ENCODE results near the gene FBXW11. TPM values are rescaled to one million over a fixed set of nuclear protein-coding genes. Genes with fewer than 3 reads are reported as not detected.

FBXW11 gene
- total and polyA plus RNA-seq, 2 of the 8 experiments (the other 6 are each of a cell fraction or from before 2014, with no cell fraction given): 45.0 to 75.6 TPM

- no peak for FAIRE-seq
- no peak for TF ChIP-seq CTCF (IDR thresholded peaks at IDR 0.05; ENCODE audit: control extremely low read depth in 1 of 3, insufficient read depth in 1 of 3, low read depth in 1 of 3, low read length in 3 of 3)
- TF ChIP-seq USF2 (IDR thresholded peaks at IDR 0.05; ENCODE audit: low read length): no peak
- no peak for TF ChIP-seq EGR1 (IDR thresholded peaks at IDR 0.05; ENCODE audit: borderline replicate concordance, low read depth, low read length)
- no peak for TF ChIP-seq RFX5 (IDR thresholded peaks at IDR 0.05; ENCODE audit: borderline replicate concordance, low read depth, low read length)
- TF ChIP-seq MAFK (IDR thresholded peaks at IDR 0.05; ENCODE audit: low read depth, low read length): no peak
- TF ChIP-seq RBBP5 (IDR thresholded peaks at IDR 0.05; ENCODE audit: borderline replicate concordance, low read depth, low read length): no peak
- no peak for TF ChIP-seq JUND (IDR thresholded peaks at IDR 0.05; ENCODE audit: low read length)
- no peak for TF ChIP-seq FOSL1 (IDR thresholded peaks at IDR 0.05; ENCODE audit: insufficient read depth, low read depth, low read length)
- no peak for TF ChIP-seq SRF (IDR thresholded peaks at IDR 0.05; ENCODE audit: low read depth, low read length)
These were observed 192.5 kb downstream of the FBXW11 start for GRCh38 chr5:171813813-171814490.

More at GRCh38 chr5:171813813-171814490, 192.5 kb downstream of the FBXW11 start:
- Histone ChIP-seq H2BK5ac (ENCODE audit: low read depth, low read length) (no peak overlapping the region), H3K79me2 (ENCODE audit: control insufficient read depth in 1 of 2, insufficient read depth in 2 of 2, low read length in 2 of 2) (no peaks in the 10 kb centered on the region), H2AK5ac (ENCODE audit: low read depth, low read length) (no peak overlapping the region), H3K9me3 (ENCODE audit: insufficient read depth in 2 of 2, low read depth in 1 of 2, low read length in 1 of 2) (no peaks in the 10 kb centered on the region; a peak in 1 of 4 replicates), H4K91ac (replicated peaks; ENCODE audit: insufficient read length, low read length) (no peak overlapping the region), H3K23me2 (ENCODE audit: low read depth, low read length) (no peaks in the 10 kb centered on the region), H3K36me3 (ENCODE audit: control insufficient read depth in 2 of 4, insufficient read depth in 4 of 4, low read length in 3 of 4) (no peaks in the 10 kb centered on the region), H3K4me2 (ENCODE audit: insufficient read depth in 1 of 2, low read depth in 2 of 2, low read length in 2 of 2) (no peak overlapping the region), H4K8ac (ENCODE audit: extremely low read depth, insufficient read depth, low read length) (no peak overlapping the region), H3K27me3 (replicated peaks in 1 of 4; ENCODE audit: control insufficient read depth in 3 of 4, extremely low read depth in 1 of 4, insufficient read depth in 3 of 4, low read length in 3 of 4) (peaks cover 0 to 3% (median 0%) of the 10 kb centered on the region in 4 experiments; a peak in 2 of 7 replicates), H3K14ac (ENCODE audit: insufficient read length) (no peak overlapping the region), H3K4me3 (ENCODE audit: extremely low read depth in 1 of 4, insufficient read depth in 2 of 4, low read depth in 3 of 4, low read length in 4 of 4) (no peak overlapping the region), H3K23ac (ENCODE audit: insufficient read length) (no peak overlapping the region), H3K4ac (replicated peaks; ENCODE audit: insufficient read length, low read depth, low read length) (no peak overlapping the region), H3K56ac (replicated peaks; ENCODE audit: insufficient read length, low read depth, low read length) (no peak overlapping the region), H3K9ac (replicated peaks in 1 of 4; ENCODE audit: extremely low read depth in 1 of 4, low read depth in 3 of 4, low read length in 3 of 4) (no peak overlapping the region), H2AFZ (ENCODE audit: low read length) (no peak overlapping the region), H3K79me1 (ENCODE audit: low read depth, low read length) (no peaks in the 10 kb centered on the region), H2BK12ac (ENCODE audit: low read depth, low read length) (no peak overlapping the region), H2BK120ac (replicated peaks; ENCODE audit: low read depth, low read length) (no peak overlapping the region), H4K5ac (ENCODE audit: insufficient read length, low read depth, low read length) (no peak overlapping the region), H3K18ac (ENCODE audit: extremely low read depth, low read length) (no peak overlapping the region), H2BK15ac (ENCODE audit: low read length) (no peak overlapping the region), H3K27ac (ENCODE audit: low read depth, low read length) (no peak overlapping the region), H3K4me1 (replicated peaks in 1 of 4; ENCODE audit: control insufficient read depth in 3 of 4, insufficient read depth in 4 of 4, low read length in 3 of 4) (no peaks in the 10 kb centered on the region), H4K20me1 (replicated peaks in 1 of 2; ENCODE audit: control insufficient read depth in 1 of 2, insufficient read depth in 2 of 2, low read length in 2 of 2) (no peaks in the 10 kb centered on the region), H2BK20ac (ENCODE audit: low read length) (no peak overlapping the region)
- ChIA-PET POLR2A (ENCODE audit: partially characterized antibody) (no interaction called here), CTCF (ENCODE audit: partially characterized antibody) (interaction anchor here (0.8 to 1.0 kb wide), 2 partner anchors 36 to 133 kb away, joined by 3 to 4 read pairs; no protein-coding TSS in a partner anchor)
- no peak for DNase-seq (ENCODE audit: low read depth in 1 of 2, low spot score in 2 of 2)
- WGBS, 2 experiments (ENCODE audit: extremely low coverage in 1 of 2, insufficient coverage in 1 of 2, insufficient read length in 1 of 2, insufficient replicate concordance in 2 of 2, low coverage in 1 of 2, low lambda C conversion rate in 2 of 2, missing lambda C conversion rate in 1 of 2): 93% methylated on average over 7 of the region's 7 CpGs; no CpG with 5 or more reads in 1 of the 2 experiments

Measured in H1 (cell line).